GM18868 (cell line): ENCODE data around the gene TAGLN2.

Experiments
- ATAC-seq: cut with Tn5 transposase; IDR thresholded peaks from one replicate; pipeline ENCODE4 v1.9.1; 2021; ENCODE audit warnings: mild to moderate bottlenecking, moderate library complexity; ENCODE audit not compliant: unreplicated experiment

Gene TAGLN2

DNA sequence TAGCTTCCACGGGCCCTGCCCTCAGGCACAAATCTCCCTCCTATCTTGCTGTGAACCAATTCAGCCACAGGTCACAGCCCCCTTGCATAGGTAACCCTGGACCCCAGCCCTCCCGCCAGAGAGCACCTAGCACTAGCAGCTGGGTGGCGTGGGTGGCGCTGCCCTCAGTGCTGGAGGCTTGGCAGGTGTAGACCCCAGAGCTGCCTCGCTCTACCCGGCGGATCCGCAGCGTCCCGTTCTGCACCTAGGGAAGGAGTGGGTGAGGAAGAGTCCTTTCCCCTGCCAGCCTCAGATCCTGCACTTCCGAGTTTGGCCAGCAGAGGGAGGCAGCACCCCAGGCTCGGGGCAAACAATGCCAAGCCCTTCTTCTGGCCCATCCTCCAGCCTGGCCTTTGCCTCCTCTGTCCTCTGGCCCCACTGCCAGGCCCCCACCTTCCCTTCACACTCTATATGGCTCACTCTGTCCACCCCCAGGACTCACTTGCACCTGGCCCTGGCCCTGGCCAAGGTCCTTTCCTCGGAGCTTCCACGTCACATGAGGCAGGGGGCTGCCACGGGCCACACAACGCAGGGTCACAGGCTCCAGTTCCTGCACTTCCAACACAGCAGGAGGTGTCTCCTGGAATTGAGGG lies 11.1 kb upstream of the TAGLN2 start:
- ATAC-seq: no peak

GRCh38 chr1:159935719-159936272 lies 10.5 kb upstream of the TAGLN2 start:
- no peak for ATAC-seq

- no peak for ATAC-seq
Measured at GRCh38 chr1:159935305-159935704, 10.0 kb upstream of the TAGLN2 start.

DNA sequence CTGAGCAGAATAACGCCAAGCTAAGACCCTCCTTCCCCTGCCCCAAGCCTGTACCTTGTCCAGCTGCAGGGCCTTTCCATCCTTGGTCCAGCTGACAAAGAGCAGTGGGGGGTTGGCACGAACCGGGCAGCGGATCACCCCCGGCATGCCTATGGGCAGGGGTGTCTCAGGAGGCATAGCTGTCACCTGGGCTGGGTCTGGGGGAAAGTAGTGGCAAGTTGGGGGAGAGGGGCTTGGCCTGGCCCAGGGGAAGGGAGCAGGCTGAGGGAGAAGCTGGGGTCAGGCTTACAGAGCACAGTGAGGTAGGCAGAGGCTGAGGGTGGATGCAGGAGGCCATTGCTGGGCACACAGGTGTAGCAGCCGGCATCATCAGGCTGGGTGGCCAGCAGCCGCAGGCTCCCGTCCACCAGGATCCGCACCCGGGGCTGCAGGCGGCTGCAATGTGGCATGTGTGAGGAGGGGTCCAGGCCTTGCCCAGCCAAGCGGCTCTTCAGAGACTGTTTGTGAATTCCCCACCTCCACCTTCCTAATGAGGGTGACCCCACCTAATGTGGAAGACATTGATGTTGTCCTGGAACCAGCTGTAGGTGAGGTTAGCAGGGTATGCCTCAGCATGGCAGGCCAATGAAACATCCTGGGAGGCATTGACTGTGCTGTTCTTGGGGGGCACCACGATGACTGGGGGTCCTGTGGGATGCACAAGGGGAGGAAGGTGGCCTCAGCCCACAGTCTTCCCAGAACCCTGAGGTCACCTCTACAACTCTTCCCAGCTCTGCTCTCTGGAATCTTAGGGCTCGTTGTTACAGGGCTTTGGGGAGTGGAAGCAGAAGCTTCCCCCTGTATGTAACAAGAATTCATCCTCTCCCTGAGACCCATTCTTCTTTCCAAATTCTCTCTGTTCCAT lies 9.1 kb upstream of the TAGLN2 start:
- no peak for ATAC-seq

- no peak for ATAC-seq
Measured at GRCh38 chr1:159933347-159933746, 8.0 kb upstream of the TAGLN2 start.

DNA sequence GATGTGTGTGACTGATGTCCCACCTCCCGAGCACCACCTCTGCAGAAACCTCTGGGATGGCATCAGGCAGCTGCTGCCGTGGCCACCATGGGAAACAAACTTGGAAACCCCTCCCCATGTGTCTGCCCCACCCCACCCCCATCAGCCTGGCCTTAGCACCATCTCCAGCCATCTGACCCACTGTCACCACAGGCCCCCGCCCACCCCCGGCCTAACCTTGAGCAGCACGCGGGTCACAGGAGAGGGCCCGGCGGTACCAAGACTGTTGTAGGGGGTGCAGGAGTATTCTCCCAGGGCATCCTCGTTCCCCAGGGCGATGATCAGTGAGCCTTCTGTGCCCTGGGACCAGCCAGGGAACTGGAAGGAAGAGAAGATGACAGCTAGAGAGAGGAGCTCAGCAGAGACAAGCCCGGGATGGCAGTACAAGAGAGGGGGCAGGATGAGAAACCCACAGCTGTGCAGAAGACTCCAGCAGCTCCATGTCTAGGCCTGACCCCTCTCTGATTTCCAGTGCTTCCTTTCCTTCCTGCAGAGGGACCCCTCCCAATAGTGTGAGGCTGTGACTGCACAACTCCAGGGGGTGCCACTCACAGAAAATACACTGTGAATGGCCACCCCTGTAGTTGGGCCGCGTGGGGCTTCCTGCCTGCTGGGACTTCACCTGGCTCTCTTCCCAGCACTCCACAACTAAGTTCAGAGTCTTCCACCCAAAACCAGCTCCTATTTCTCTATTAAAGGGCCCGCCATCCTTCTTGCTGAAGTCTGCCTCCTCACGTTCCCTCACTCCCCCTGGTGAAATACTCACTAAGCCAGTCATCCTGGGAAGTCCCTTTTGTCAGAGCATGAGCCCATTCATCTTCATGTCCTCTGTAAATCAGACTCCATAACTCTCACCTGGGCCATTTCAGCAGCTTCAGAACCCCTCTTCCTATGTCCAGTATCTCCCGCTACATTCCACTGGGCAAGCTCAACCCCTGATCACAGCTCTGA lies 7.3 kb upstream of the TAGLN2 start:
- ATAC-seq: peak; percentile 45

GRCh38 chr1:159931795-159932173 lies 6.5 kb upstream of the TAGLN2 start:
- ATAC-seq: no peak

DNA sequence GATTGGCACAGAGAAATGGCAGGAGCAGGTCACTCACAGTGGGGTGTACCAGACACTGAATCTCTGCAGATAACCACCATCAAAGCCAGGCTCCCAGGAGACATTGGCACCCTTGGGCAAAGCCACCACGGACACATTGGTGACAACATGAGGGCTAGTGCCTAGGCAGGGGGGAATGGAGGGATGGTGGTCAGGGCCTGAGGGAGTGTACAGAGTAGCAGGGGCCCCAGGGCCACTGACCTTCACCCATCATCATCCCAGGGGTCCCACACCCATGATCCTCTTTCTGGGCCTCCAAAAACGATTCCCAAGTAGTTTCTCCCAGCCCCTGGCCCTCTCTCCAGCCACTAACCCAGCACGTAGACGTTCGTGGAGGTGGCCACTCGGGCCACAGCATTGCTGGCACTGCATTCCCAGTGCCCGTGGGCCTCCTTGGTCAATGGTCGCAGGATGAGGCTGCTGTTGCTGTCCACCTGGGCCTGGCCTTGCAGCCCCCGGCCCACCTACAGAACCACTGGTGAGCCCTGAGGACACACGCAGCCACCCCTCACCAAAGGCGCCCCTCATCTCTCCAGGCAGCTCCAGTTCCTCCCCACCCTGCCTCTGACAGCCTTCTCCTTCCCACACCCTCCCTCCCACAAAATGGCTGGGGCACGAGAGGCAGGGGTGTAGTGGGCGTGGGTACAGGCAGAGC lies 5.9 kb upstream of the TAGLN2 start:
- ATAC-seq: no peak

DNA sequence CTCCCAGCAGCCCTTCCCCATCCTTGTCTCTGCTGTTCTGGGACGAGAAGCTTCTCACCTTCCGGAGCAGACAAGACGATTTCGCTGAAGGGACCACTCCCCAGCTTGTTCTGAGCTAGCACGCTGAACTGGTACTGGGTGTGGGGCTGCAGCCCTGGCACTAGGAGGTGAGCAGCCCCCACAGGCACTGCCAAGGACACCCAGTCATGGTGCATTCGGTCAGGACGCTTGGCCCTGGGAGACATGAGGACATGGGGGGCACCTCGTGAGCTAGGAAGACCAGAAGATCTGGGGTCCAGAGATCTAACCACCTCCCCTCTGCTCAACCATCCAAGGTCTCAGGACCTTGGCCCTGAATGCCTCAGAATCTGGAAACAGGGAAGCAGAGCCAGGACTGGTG lies 5.3 kb upstream of the TAGLN2 start:
- no peak for ATAC-seq

- no peak for ATAC-seq
Measured at GRCh38 chr1:159930216-159930615, 4.9 kb upstream of the TAGLN2 start.

- no peak for ATAC-seq
Measured at GRCh38 chr1:159929155-159930051, 4.1 kb upstream of the TAGLN2 start.

- no peak for ATAC-seq
Measured at GRCh38 chr1:159928491-159929050, 3.3 kb upstream of the TAGLN2 start.

- ATAC-seq: no peak
Measured at GRCh38 chr1:159927849-159928431, 2.6 kb upstream of the TAGLN2 start.

- ATAC-seq: no peak
Measured at GRCh38 chr1:159927211-159927848, 2.0 kb upstream of the TAGLN2 start.

GRCh38 chr1:159925719-159926078 lies 392 bp upstream of the TAGLN2 start:
- ATAC-seq: peak; percentile 2

DNA sequence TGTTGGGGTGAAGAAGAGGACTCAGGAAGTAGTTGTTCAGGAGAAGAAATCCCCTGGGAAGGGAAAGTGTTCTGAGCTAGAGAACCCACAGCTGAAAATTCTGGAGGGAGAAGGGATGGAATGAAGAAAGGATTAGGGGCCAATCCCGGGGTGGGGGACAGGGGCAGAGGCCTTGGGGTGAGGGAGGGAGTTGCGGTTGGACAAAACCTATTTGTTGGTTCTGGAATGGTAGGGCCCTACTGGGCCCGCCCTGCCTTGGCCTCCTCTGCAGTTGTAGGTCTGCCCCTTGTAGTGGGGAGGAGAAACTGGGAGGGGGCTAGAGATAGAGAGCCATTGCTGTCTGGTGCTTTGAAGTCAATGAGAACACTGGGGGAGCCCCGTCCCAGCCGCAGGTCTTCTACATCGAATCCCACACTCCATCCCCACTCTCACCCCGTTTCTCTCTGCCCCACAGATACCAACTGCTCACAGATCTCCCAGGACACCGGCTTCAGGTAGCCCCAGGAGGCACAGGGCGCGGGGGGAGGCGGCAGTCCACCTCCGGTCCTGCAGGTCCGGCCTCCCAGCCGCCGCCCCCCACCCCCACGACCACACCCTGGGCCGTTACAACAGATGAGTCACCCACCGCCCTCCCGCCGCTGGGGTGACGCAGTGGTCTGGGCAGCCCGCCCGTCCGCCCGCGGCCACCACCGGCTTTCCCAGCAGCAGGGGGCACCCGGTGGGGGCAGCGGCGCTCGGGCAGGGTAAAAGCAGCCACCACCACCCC lies 1.1 kb downstream of the TAGLN2 start:
- ATAC-seq: peak; percentile 12
